Spinal cord (tissue), 10 donors: Measurements from ENCODE around the gene SLC2A9. TPM values are rescaled to one million over a fixed set of nuclear protein-coding genes. Genes with fewer than 3 reads are reported as not detected.

Experiments used
- DNase-seq, 6 donors: peaks; one replicate each; pipeline versions ENCODE4 v3.0.0 to v3.0.0-alpha.2; 2013 to 2015; ENCODE audit warnings: low spot score in 6 of 6, low read depth in 4 of 6
- H3K27ac ChIP-seq: one replicate; pipeline ENCODE4 v1.5.1; 2013; ENCODE audit warnings: low read depth, low read length, control low read depth
- H3K27me3 ChIP-seq: one replicate; pipeline ENCODE4 v1.6.1; 2013; ENCODE audit warnings: low read length; ENCODE audit not compliant: control insufficient read depth, insufficient read depth
- H3K36me3 ChIP-seq: one replicate; pipeline ENCODE4 v1.6.1; 2013; ENCODE audit warnings: low read length; ENCODE audit not compliant: control insufficient read depth, insufficient read depth
- H3K4me1 ChIP-seq: one replicate; pipeline ENCODE4 v1.6.1; 2013; ENCODE audit warnings: low read length; ENCODE audit not compliant: control insufficient read depth, insufficient read depth
- H3K4me3 ChIP-seq: one replicate; pipeline ENCODE4 v1.5.1; 2013; ENCODE audit warnings: low read depth, low read length, control low read depth
- H3K9me3 ChIP-seq: one replicate; pipeline ENCODE4 v1.6.1; 2013; ENCODE audit warnings: low read length; ENCODE audit not compliant: control insufficient read depth, insufficient read depth
- WGBS: methylation state at CpG from one replicate; pipeline ENCODE4 v1.1.5; 2013; ENCODE audit warnings: missing lambda C conversion rate; ENCODE audit not compliant: insufficient coverage; 5-methylcytosine and 5-hydroxymethylcytosine counted together
- polyA plus RNA-seq, 2 donors: library from polyadenylated mRNA; unstranded; fragments of 120-200 nt; gene quantifications; one replicate each; pipeline ENCODE4 v1.2.1, GENCODE V29; 2013; ENCODE audit not compliant: insufficient read length in 2 of 2
- total RNA-seq, 2 donors: library from RNA; depleted of rRNA in 1 of 2; stranded (reverse); fragments of 120-200 nt in 1 of 2; fragments of >200 nt in 1 of 2; gene quantifications; one replicate each; pipeline versions ENCODE4 v1.2.3 to v1.2.4, GENCODE V29; 2013 to 2014
- donor health status: healthy.

The SLC2A9 gene
- total and polyA plus RNA-seq, 4 donors, result 2.0 to 4.4 (median 3.7) TPM

GRCh38 chr4:10023050-10023419 lies 1.7 kb upstream of the SLC2A9 start:
- H3K4me3 ChIP-seq, result no peak overlapping the region
- no peaks in the 10 kb centered on the region for H3K36me3 ChIP-seq
- DNase-seq, result no peak
- no peak overlapping the region for H3K27ac ChIP-seq
- H3K27me3 ChIP-seq, result no peaks in the 10 kb centered on the region
- no peaks in the 10 kb centered on the region for H3K9me3 ChIP-seq
- H3K4me1 ChIP-seq, result peaks cover 38% of the 10 kb centered on the region
- WGBS, result 96% methylated on average over 5 of the region's 5 CpGs

GRCh38 chr4:10022346-10023049 lies 1.2 kb upstream of the SLC2A9 start:
- Histone ChIP-seq H3K27me3 (no peaks in the 10 kb centered on the region), H3K36me3 (no peaks in the 10 kb centered on the region), H3K4me3 (no peak overlapping the region), H3K27ac (no peak overlapping the region), H3K4me1 (peaks cover 40% of the 10 kb centered on the region), H3K9me3 (no peaks in the 10 kb centered on the region)
- 66% methylated on average over 11 of the region's 14 CpGs for WGBS
- DNase-seq, result no peak

GRCh38 chr4:10021653-10022023 lies 341 bp upstream of the SLC2A9 start:
- Histone ChIP-seq H3K9me3 (no peaks in the 10 kb centered on the region), H3K4me1 (peaks cover 40% of the 10 kb centered on the region), H3K4me3 (no peak overlapping the region), H3K27me3 (no peaks in the 10 kb centered on the region), H3K36me3 (no peaks in the 10 kb centered on the region), H3K27ac (no peak overlapping the region)
- no peak for DNase-seq
- WGBS, result 94% methylated on average over 2 of the region's 5 CpGs

- Histone ChIP-seq H3K4me3 (no peak overlapping the region), H3K9me3 (no peaks in the 10 kb centered on the region), H3K4me1 (peaks cover 40% of the 10 kb centered on the region), H3K27ac (no peak overlapping the region), H3K27me3 (no peaks in the 10 kb centered on the region), H3K36me3 (no peaks in the 10 kb centered on the region)
- WGBS, result 81% methylated on average over 6 of the region's 6 CpGs
- DNase-seq, result no peak
Observed at GRCh38 chr4:10020106-10020505, 1.2 kb downstream of the SLC2A9 start.

- WGBS, result 75% methylated on average over 7 of the region's 9 CpGs
- no peaks in the 10 kb centered on the region for H3K27me3 ChIP-seq
- peaks cover 40% of the 10 kb centered on the region for H3K4me1 ChIP-seq
- H3K4me3 ChIP-seq, result peak overlapping the region; percentile 52
- H3K27ac ChIP-seq, result peak overlapping the region; percentile 92
- no peaks in the 10 kb centered on the region for H3K9me3 ChIP-seq
- no peaks in the 10 kb centered on the region for H3K36me3 ChIP-seq
- no peak for DNase-seq
Observed at GRCh38 chr4:10019521-10020051, 1.7 kb downstream of the SLC2A9 start.

- no peaks in the 10 kb centered on the region for H3K36me3 ChIP-seq
- H3K27ac ChIP-seq, result peak overlapping the region; percentile 92
- 4% methylated on average over 52 of the region's 52 CpGs for WGBS
- H3K4me1 ChIP-seq, result peaks cover 40% of the 10 kb centered on the region
- peak; percentile 68 to 97 (median 78) for DNase-seq
- no peaks in the 10 kb centered on the region for H3K27me3 ChIP-seq
- H3K9me3 ChIP-seq, result no peaks in the 10 kb centered on the region
- H3K4me3 ChIP-seq, result peak overlapping the region; percentile 52
Observed at GRCh38 chr4:10018818-10019461, 2.4 kb downstream of the SLC2A9 start.

GRCh38 chr4:10017037-10017893 lies 4.0 kb downstream of the SLC2A9 start:
- peaks cover 33% of the 10 kb centered on the region for H3K4me1 ChIP-seq
- no peak overlapping the region for H3K27ac ChIP-seq
- H3K36me3 ChIP-seq, result no peaks in the 10 kb centered on the region
- WGBS, result 96% methylated on average over 10 of the region's 11 CpGs
- H3K27me3 ChIP-seq, result no peaks in the 10 kb centered on the region
- H3K4me3 ChIP-seq, result no peak overlapping the region
- H3K9me3 ChIP-seq, result no peaks in the 10 kb centered on the region
- no peak for DNase-seq

GRCh38 chr4:10016169-10016568 lies 5.1 kb downstream of the SLC2A9 start:
- Histone ChIP-seq H3K36me3 (no peaks in the 10 kb centered on the region), H3K27ac (no peak overlapping the region), H3K9me3 (no peaks in the 10 kb centered on the region), H3K4me3 (no peak overlapping the region), H3K27me3 (no peaks in the 10 kb centered on the region), H3K4me1 (peaks cover 25% of the 10 kb centered on the region)
- no peak for DNase-seq
- 77% methylated on average over 4 of the region's 6 CpGs for WGBS

- H3K36me3 ChIP-seq, result no peaks in the 10 kb centered on the region
- DNase-seq, result peak in 2 of 6 donors; percentile 56 to 74
- H3K9me3 ChIP-seq, result no peaks in the 10 kb centered on the region
- WGBS, result 41% methylated on average over 3 of the region's 7 CpGs
- no peak overlapping the region for H3K27ac ChIP-seq
- H3K4me3 ChIP-seq, result no peak overlapping the region
- peaks cover 20% of the 10 kb centered on the region for H3K4me1 ChIP-seq
- no peaks in the 10 kb centered on the region for H3K27me3 ChIP-seq
Observed at GRCh38 chr4:10015140-10015753, 6.0 kb downstream of the SLC2A9 start.
